AG04450 (cell line): ENCODE data around the gene SHC2. TPM values are rescaled to one million over a fixed set of nuclear protein-coding genes. Genes with fewer than 3 reads are reported as not detected.
A peak's percentile ranks its signal among the peaks of the same experiment; 100 is the strongest.
"Not testable (repeated sequence)": the region's sequence is repeated elsewhere in the genome, so short reads cannot be mapped to it uniquely, and the experiment has no call there.

ENCODE experiments used
- CTCF ChIA-PET: fragments of 300-600, 350-600 bp; formaldehyde crosslinking; extraction: SDS; loops from one replicate; lab custom pipeline; 2022; ENCODE audit warnings: antibody characterized with exemption, inconsistent platforms; lab: Charles Lee
- POLR2A ChIA-PET: fragments of 350-600 bp; formaldehyde crosslinking; extraction: SDS; loops from one replicate; lab custom pipeline; 2021; ENCODE audit warnings: antibody characterized with exemption, inconsistent platforms; lab: Yijun Ruan, JAX
- DNase-seq: peaks from one replicate; pipeline ENCODE4 v3.0.0-alpha.2; 2011; ENCODE audit warnings: low read depth, low spot score
- H3K27ac ChIP-seq: one replicate; pipeline ENCODE4 v1.5.1; 2012; ENCODE audit warnings: low read depth, low read length, control low read depth
- H3K27me3 ChIP-seq: one replicate; pipeline ENCODE4 v1.6.0; 2012; ENCODE audit warnings: low read length; ENCODE audit not compliant: control insufficient read depth, insufficient read depth
- H3K4me3 ChIP-seq: 2 replicates; pipeline ENCODE4 v1.5.1; 2011; ENCODE audit warnings: mild to moderate bottlenecking, low read depth, low read length, control low read depth
- H3K9me3 ChIP-seq: 2 replicates; pipeline ENCODE4 v1.5.1; 2012; ENCODE audit warnings: low read length; ENCODE audit not compliant: control insufficient read depth, insufficient read depth
- polyA plus RNA-seq: library from polyadenylated mRNA; depleted of rRNA; stranded (reverse); fragments of >200 nt; gene quantifications from 2 replicates; pipeline ENCODE4 v1.2.3, GENCODE V29; 2011
- TF ChIP-seq, protein P1 (sequence below): IDR thresholded peaks from 2 replicates; pipeline ENCODE4 v1.5.1; 2011; ENCODE audit warnings: low read depth, low read length, control low read depth, inconsistent platforms

The SHC2 gene
- polyA plus RNA-seq, 1 experiment = 1.3 TPM

DNA sequence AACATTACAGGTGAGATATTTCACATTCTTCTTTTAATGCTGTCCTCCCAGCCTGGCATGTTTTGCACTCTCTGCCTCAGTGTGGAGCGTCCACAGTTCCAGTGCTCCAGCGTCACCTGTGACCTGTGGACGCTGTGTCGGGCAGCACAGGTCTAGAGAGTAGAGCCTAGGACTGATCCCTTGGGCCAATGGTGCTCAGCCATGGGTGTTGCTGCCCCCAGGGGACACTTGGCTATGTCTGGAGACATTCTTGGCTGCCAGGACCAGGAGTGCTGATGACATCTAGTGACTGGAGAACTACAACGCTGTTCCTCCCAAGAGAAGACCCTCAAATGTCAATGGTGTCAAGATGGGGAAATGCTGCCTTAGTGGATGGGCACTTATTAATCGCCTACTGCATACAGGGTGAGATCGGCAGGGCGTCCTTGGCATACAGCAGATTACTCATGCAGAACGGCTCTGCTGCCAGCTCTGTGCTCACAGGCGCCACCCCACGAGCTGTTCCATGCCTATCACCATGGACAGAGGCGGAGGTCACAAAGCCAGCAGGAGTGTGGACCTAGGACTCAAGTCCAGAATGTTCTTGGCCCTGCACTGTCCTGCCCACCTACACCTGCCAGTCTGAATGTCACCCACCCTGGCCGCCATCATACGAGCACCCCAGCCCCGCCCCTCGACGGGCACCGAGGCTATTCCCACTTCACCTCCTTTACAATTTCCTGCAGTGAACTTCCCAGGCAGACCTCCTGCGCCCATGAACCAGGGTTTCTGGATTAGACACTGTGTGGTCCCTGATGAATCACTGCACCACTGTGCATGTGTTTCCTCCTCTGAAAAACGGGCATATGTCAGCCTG, 21.6 kb upstream of the SHC2 start:
- Histone ChIP-seq H3K27me3 (peaks cover 8% of the 10 kb centered on the region), H3K4me3 (no peak overlapping the region), H3K9me3 (peaks cover 24% of the 10 kb centered on the region), H3K27ac (no peak overlapping the region)
- ChIA-PET POLR2A (no interaction called here), CTCF (interaction anchor here (1.3 kb wide), 1 partner anchor 24 kb away, joined by 3 read pairs; no protein-coding TSS in a partner anchor)
- DNase-seq = no peak
- TF ChIP-seq, protein P1, sequence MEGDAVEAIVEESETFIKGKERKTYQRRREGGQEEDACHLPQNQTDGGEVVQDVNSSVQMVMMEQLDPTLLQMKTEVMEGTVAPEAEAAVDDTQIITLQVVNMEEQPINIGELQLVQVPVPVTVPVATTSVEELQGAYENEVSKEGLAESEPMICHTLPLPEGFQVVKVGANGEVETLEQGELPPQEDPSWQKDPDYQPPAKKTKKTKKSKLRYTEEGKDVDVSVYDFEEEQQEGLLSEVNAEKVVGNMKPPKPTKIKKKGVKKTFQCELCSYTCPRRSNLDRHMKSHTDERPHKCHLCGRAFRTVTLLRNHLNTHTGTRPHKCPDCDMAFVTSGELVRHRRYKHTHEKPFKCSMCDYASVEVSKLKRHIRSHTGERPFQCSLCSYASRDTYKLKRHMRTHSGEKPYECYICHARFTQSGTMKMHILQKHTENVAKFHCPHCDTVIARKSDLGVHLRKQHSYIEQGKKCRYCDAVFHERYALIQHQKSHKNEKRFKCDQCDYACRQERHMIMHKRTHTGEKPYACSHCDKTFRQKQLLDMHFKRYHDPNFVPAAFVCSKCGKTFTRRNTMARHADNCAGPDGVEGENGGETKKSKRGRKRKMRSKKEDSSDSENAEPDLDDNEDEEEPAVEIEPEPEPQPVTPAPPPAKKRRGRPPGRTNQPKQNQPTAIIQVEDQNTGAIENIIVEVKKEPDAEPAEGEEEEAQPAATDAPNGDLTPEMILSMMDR = no peak

DNA sequence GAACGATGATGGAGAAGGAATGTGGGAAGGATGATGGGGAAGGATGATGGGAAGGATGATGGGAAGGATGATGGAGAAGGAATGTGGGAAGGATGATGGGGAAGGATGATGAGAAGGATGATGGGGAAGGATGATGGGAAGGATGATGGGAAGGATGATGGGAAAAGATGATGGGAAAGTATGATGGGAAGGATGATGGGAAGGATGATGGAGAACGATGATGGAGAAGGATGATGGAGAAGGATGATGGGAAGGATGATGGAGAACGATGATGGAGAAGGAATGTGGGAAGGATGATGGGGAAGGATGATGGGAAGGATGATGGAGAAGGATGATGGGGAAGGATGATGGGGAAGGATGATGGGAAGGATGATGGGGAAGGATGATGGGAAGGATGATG, 20.3 kb upstream of the SHC2 start:
- CTCF ChIA-PET, DNase-seq, H3K27me3 ChIP-seq, POLR2A ChIA-PET, H3K27ac ChIP-seq, H3K4me3 ChIP-seq: not testable (repeated sequence)
- peaks cover 19% of the 10 kb centered on the region for H3K9me3 ChIP-seq

DNA sequence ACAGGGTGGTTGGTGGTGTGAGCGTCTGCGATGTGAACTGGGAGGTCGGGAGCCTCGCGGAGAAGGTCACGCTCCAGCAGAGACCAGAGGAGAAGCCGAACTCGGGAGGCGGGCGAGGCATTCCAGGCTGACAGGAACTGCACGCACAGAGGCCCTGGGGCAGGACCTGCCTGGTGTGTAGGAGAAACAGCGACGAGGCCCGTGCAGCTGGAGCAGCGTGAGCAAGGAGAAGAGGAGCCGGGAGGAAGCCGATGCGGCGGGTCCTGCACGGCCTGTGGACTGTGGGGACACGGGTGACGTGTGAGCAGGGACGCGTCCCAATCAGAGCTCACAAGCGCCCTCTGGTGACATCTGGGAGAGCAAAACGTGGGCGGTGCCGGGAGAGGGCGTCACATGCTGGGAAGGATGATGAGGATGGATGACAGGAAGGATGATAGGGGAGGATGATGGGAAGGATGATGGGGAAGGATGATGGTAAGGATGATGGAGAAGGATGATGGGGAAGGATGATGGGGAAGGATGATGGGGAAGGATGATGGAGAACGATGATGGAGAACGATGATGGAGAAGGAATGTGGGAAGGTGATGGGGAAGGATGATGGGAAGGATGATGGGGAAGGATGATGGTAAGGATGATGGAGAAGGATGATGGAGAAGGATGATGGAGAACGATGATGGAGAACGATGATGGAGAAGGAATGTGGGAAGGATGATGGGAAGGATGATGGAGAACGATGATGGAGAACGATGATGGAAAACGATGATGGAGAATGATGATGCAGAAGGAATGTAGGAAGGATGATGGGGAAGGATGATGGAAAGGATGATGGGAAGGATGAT, 19.4 kb upstream of the SHC2 start:
- H3K4me3 ChIP-seq = 0 out of 2 replicates have a peak overlapping the region, but pooled peaks have one; percentile 13
- POLR2A ChIA-PET = no interaction called here
- CTCF ChIA-PET = no interaction called here
- H3K9me3 ChIP-seq = peaks cover 19% of the 10 kb centered on the region
- peaks cover 8% of the 10 kb centered on the region for H3K27me3 ChIP-seq
- DNase-seq = no peak
- TF ChIP-seq, protein P1 = peak; percentile 47
- no peak overlapping the region for H3K27ac ChIP-seq

DNA sequence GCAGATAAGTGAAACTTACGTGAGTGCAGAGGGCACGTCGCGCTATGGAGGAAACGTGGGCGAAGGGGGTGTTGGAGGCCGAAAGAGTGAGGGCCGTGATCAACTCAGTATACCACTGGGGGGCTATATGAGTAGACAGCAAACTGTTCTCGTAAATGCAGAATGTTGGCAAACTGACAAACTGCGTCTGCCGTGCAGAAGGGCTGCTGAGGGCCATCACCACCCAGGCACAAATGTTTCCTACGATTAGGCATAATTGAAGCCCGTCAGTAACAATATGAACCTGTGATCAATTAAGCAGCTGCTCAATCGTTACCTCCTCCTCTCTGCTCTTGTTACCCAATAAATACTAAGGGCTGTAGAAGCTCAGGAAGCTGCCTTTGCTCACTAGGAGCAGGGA, 18.1 kb upstream of the SHC2 start:
- POLR2A ChIA-PET = no interaction called here
- H3K27me3 ChIP-seq = peaks cover 8% of the 10 kb centered on the region
- no peak overlapping the region for H3K27ac ChIP-seq
- no peak overlapping the region for H3K4me3 ChIP-seq
- TF ChIP-seq, protein P1 = no peak
- CTCF ChIA-PET = interaction anchor here (0.6 kb wide), 1 partner anchor 51 kb away, joined by 8 read pairs; no protein-coding TSS in a partner anchor
- H3K9me3 ChIP-seq = peaks cover 19% of the 10 kb centered on the region
- DNase-seq = no peak

DNA sequence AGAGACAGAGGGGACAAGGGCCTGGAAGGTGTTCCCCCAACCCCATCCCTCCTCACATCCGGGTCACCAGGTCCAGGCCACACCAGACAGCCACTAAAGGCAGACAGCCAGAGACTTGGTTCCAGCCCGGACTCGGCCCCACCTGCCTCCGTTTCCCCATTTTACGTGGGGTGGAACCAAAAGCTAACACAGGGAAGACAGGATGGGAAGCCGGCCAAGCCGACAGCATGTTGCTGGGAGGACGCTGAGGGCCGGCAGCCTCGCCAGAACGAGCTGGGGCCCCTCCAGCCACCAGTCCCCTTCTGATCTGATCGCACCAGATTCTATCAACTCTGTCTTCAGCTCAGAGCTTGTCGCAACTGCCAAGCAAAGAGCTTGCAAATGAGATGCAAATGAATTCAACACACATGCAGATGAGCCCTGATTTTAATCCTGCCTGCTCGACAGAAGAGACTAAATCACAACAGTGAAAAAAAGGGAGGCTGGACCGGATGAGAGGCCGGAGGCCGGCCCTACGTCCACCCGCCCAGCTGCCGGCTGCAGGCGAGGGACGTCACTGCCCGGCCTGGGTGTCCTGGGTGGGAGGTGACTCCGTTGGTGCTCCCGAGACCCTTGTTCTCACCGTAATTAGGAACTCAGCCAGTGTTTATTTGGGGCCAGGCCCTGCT, 17.5 kb upstream of the SHC2 start:
- ChIA-PET CTCF (no interaction called here), POLR2A (no interaction called here)
- no peak overlapping the region for H3K27ac ChIP-seq

More for the DNA sequence above, 17.5 kb upstream of the SHC2 start:
- peaks cover 15% of the 10 kb centered on the region for H3K9me3 ChIP-seq
- H3K4me3 ChIP-seq = no peak overlapping the region
- DNase-seq = no peak
- TF ChIP-seq, protein P1 = no peak
- peaks cover 8% of the 10 kb centered on the region for H3K27me3 ChIP-seq
